IPS-18a (cell line): Measurements from ENCODE around the gene SPTB.

Experiments
- H3K27ac ChIP-seq: one replicate; pipeline ENCODE4 v1.5.1; 2013; ENCODE audit warnings: low read length
- H3K27me3 ChIP-seq: one replicate; pipeline ENCODE4 v1.6.1; 2013; ENCODE audit warnings: mild to moderate bottlenecking, low read length; ENCODE audit not compliant: control insufficient read depth, insufficient read depth
- H3K36me3 ChIP-seq: one replicate; pipeline ENCODE4 v1.6.1; 2013; ENCODE audit warnings: low read depth, low read length; ENCODE audit not compliant: control insufficient read depth
- H3K4me1 ChIP-seq: one replicate; pipeline ENCODE4 v1.6.1; 2013; ENCODE audit warnings: low read depth, low read length; ENCODE audit not compliant: control insufficient read depth
- H3K4me3 ChIP-seq: one replicate; pipeline ENCODE4 v1.5.1; 2013; ENCODE audit warnings: low read length
- H3K9ac ChIP-seq: one replicate; pipeline ENCODE4 v1.6.1; 2013; ENCODE audit warnings: mild to moderate bottlenecking, low read length, moderate library complexity
- H3K9me3 ChIP-seq: one replicate; pipeline ENCODE4 v1.6.1; 2013; ENCODE audit warnings: low read depth, low read length; ENCODE audit not compliant: control insufficient read depth

Gene SPTB

GRCh38 chr14:64879635-64880220 is at the start of gene SPTB:
Gene SPTB (minus strand): TSS chr14:64879907. CDS start chr14:64823094, 56,813 bp downstream.
- Histone ChIP-seq H3K4me1 (peaks cover 11% of the 10 kb centered on the region), H3K27me3 (peaks cover 64% of the 10 kb centered on the region), H3K27ac (no peak within 1 kb of the TSS), H3K9ac (peak within 1 kb of the TSS; percentile 39), H3K9me3 (no peaks in the 10 kb centered on the region), H3K4me3 (peak within 1 kb of the TSS; percentile 77), H3K36me3 (no peaks in the 10 kb centered on the region)

GRCh38 chr14:64929014-64929359 is 49.3 kb upstream of the SPTB start:
- peaks cover 68% of the 10 kb centered on the region for H3K36me3 ChIP-seq
- H3K9me3 ChIP-seq, result no peaks in the 10 kb centered on the region
- H3K27ac ChIP-seq, result no peak overlapping the region
- no peak overlapping the region for H3K9ac ChIP-seq
- no peak overlapping the region for H3K4me3 ChIP-seq
- no peaks in the 10 kb centered on the region for H3K4me1 ChIP-seq
- no peaks in the 10 kb centered on the region for H3K27me3 ChIP-seq

GRCh38 chr14:64928239-64929013 is 48.7 kb upstream of the SPTB start:
- Histone ChIP-seq H3K9ac (no peak overlapping the region), H3K9me3 (no peaks in the 10 kb centered on the region), H3K4me3 (no peak overlapping the region), H3K36me3 (peaks cover 66% of the 10 kb centered on the region), H3K27me3 (no peaks in the 10 kb centered on the region), H3K27ac (no peak overlapping the region), H3K4me1 (no peaks in the 10 kb centered on the region)

GRCh38 chr14:64927031-64927430 is 47.3 kb upstream of the SPTB start:
- H3K27ac ChIP-seq, result no peak overlapping the region
- H3K27me3 ChIP-seq, result no peaks in the 10 kb centered on the region
- no peaks in the 10 kb centered on the region for H3K4me1 ChIP-seq
- peaks cover 53% of the 10 kb centered on the region for H3K36me3 ChIP-seq
- H3K9me3 ChIP-seq, result no peaks in the 10 kb centered on the region
- no peak overlapping the region for H3K9ac ChIP-seq
- H3K4me3 ChIP-seq, result no peak overlapping the region

- Histone ChIP-seq H3K9me3 (no peaks in the 10 kb centered on the region), H3K4me3 (no peak overlapping the region), H3K36me3 (peaks cover 49% of the 10 kb centered on the region), H3K27me3 (no peaks in the 10 kb centered on the region), H3K9ac (no peak overlapping the region), H3K27ac (no peak overlapping the region), H3K4me1 (no peaks in the 10 kb centered on the region)
These were observed 46.8 kb upstream of the SPTB start for GRCh38 chr14:64926398-64926995.

GRCh38 chr14:64923015-64923414 is 43.3 kb upstream of the SPTB start:
- Histone ChIP-seq H3K27me3 (no peaks in the 10 kb centered on the region), H3K9ac (no peak overlapping the region), H3K4me1 (no peaks in the 10 kb centered on the region), H3K4me3 (no peak overlapping the region), H3K9me3 (no peaks in the 10 kb centered on the region), H3K27ac (no peak overlapping the region), H3K36me3 (peaks cover 37% of the 10 kb centered on the region)

- Histone ChIP-seq H3K27ac (no peak overlapping the region), H3K4me3 (no peak overlapping the region), H3K36me3 (peaks cover 18% of the 10 kb centered on the region), H3K27me3 (no peaks in the 10 kb centered on the region), H3K9me3 (no peaks in the 10 kb centered on the region), H3K4me1 (peaks cover 1% of the 10 kb centered on the region), H3K9ac (no peak overlapping the region)
These were observed 40.8 kb upstream of the SPTB start for GRCh38 chr14:64920465-64920864.

GRCh38 chr14:64919618-64920017 is 39.9 kb upstream of the SPTB start:
- Histone ChIP-seq H3K9me3 (no peaks in the 10 kb centered on the region), H3K4me1 (peaks cover 6% of the 10 kb centered on the region), H3K36me3 (peaks cover 10% of the 10 kb centered on the region), H3K9ac (no peak overlapping the region), H3K4me3 (no peak overlapping the region), H3K27me3 (no peaks in the 10 kb centered on the region), H3K27ac (no peak overlapping the region)

- H3K9ac ChIP-seq, result no peak overlapping the region
- H3K4me3 ChIP-seq, result no peak overlapping the region
- H3K4me1 ChIP-seq, result peaks cover 6% of the 10 kb centered on the region
- no peaks in the 10 kb centered on the region for H3K27me3 ChIP-seq
- no peak overlapping the region for H3K27ac ChIP-seq
- no peaks in the 10 kb centered on the region for H3K9me3 ChIP-seq
- H3K36me3 ChIP-seq, result peaks cover 6% of the 10 kb centered on the region
These were observed 39.5 kb upstream of the SPTB start for GRCh38 chr14:64919215-64919614.

- no peaks in the 10 kb centered on the region for H3K27me3 ChIP-seq
- H3K4me3 ChIP-seq, result no peak overlapping the region
- peaks cover 6% of the 10 kb centered on the region for H3K4me1 ChIP-seq
- H3K9me3 ChIP-seq, result no peaks in the 10 kb centered on the region
- no peak overlapping the region for H3K27ac ChIP-seq
- H3K36me3 ChIP-seq, result no peaks in the 10 kb centered on the region
- H3K9ac ChIP-seq, result no peak overlapping the region
These were observed 38.5 kb upstream of the SPTB start for GRCh38 chr14:64918216-64918615.

- Histone ChIP-seq H3K4me3 (peak overlapping the region; percentile 99), H3K4me1 (peaks cover 6% of the 10 kb centered on the region), H3K27me3 (no peaks in the 10 kb centered on the region), H3K27ac (no peak overlapping the region), H3K9me3 (no peaks in the 10 kb centered on the region), H3K9ac (no peak overlapping the region), H3K36me3 (no peaks in the 10 kb centered on the region)
These were observed 36.1 kb upstream of the SPTB start for GRCh38 chr14:64915797-64916196.

GRCh38 chr14:64915029-64915424 is 35.3 kb upstream of the SPTB start:
- no peaks in the 10 kb centered on the region for H3K27me3 ChIP-seq
- peak overlapping the region; percentile 96 for H3K27ac ChIP-seq
- no peaks in the 10 kb centered on the region for H3K36me3 ChIP-seq
- peaks cover 6% of the 10 kb centered on the region for H3K4me1 ChIP-seq
- H3K9ac ChIP-seq, result peak overlapping the region; percentile 99
- peak overlapping the region; percentile 99 for H3K4me3 ChIP-seq
- H3K9me3 ChIP-seq, result no peaks in the 10 kb centered on the region
